Activated T-cell treated with anti-CD3 and anti-CD28 coated beads, Interleukin-2, amount 50 U/mL, for 72 hours (primary cell): Measurements from ENCODE around the gene PDXK. TPM values are rescaled to one million over a fixed set of nuclear protein-coding genes. Genes with fewer than 3 reads are reported as not detected.
"Not testable (repeated sequence)": the region's sequence is repeated elsewhere in the genome, so short reads cannot be mapped to it uniquely, and the experiment has no call there.

Source experiments
- ATAC-seq, 2 donors: fragments of 150-1000 bp; cut with Tn5 transposase; replicated peaks in 1 of 2; 2 replicates each; pipeline ENCODE4 v1.10.0; 2021; ENCODE audit warnings: moderate library complexity in 2 of 2, mild to moderate bottlenecking in 1 of 2
- DNase-seq, 2 donors: peaks; one replicate each; pipeline ENCODE4 v3.0.0; 2021 to 2022; ENCODE audit warnings: mixed read lengths in 1 of 2
- H3K27ac Mint-ChIP-seq: one replicate; pipeline ENCODE4 v1.8.0; 2022; ENCODE audit warnings: mild to moderate bottlenecking, moderate library complexity, mixed read lengths
- H3K27me3 Mint-ChIP-seq: one replicate; pipeline ENCODE4 v1.8.0; 2022; ENCODE audit warnings: low read depth, mixed read lengths
- H3K36me3 Mint-ChIP-seq, 2 donors: one replicate each; pipeline ENCODE4 v1.8.0; 2022; ENCODE audit warnings: mixed read lengths in 2 of 2, mild to moderate bottlenecking in 1 of 2; ENCODE audit not compliant: insufficient read depth in 2 of 2
- H3K4me1 Mint-ChIP-seq: one replicate; pipeline ENCODE4 v1.8.0; 2022; ENCODE audit warnings: low read depth, mixed read lengths
- H3K4me3 Mint-ChIP-seq, 2 donors: one replicate each; pipeline ENCODE4 v1.8.0; 2022; ENCODE audit warnings: mild to moderate bottlenecking in 2 of 2, mixed read lengths in 2 of 2, moderate library complexity in 2 of 2
- H3K9me3 Mint-ChIP-seq, 2 donors: one replicate each; pipeline ENCODE4 v1.8.0; 2022; ENCODE audit warnings: mixed read lengths in 2 of 2
- total RNA-seq, 2 donors: library from RNA; stranded (reverse); gene quantifications; one replicate each; pipeline ENCODE4 v1.2.3, GENCODE V29; 2022

Gene PDXK
- total RNA-seq, 2 donors from 2014 or later = 87.9 to 99.5 TPM

DNA sequence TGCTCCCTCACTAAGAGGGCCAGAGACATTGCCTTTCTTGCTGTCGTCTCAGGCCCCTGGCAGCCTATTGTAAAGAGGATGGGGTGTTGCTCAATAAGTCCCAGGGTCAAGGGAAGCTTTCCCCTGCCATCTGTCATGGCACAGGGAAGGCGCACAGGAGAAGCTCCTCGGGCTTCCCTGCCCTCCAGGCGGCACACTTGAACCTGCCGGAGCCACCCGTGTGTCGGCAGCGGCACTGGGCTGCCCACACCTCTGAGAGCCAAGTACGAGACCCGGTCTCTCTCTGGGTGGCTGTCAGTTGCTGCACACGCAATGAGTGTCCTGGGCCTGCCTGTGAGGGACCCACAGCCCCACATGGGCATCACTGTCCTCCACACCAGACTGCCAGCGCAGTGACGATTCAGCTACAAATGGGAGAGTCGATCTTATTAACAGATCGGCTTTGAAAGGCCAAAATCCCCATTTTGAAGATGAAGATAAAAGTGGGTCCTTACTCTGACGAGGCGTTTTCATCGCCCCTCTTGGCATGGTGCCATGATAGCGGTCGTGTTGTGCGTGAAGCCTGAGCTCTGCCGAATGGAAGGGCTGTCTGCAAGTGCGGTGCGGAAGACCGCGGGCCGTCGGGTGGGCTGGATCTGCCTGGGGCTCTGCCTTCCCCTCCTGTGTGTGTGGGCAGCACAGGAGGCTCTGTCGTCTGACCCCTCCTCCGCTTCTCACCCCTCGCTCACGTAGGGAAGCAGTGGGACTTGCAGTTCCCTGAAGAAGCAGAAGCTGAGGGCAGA is 29.2 kb upstream of the PDXK start:
- Mint-ChIP-seq H3K9me3 (no peaks in the 10 kb centered on the region), H3K27ac (no peak overlapping the region), H3K4me3 (no peak overlapping the region), H3K4me1 (no peaks in the 10 kb centered on the region), H3K36me3 (peaks cover 13 to 29% of the 10 kb centered on the region in 2 donors), H3K27me3 (no peaks in the 10 kb centered on the region)
- no peak for DNase-seq
- no peak for ATAC-seq

DNA sequence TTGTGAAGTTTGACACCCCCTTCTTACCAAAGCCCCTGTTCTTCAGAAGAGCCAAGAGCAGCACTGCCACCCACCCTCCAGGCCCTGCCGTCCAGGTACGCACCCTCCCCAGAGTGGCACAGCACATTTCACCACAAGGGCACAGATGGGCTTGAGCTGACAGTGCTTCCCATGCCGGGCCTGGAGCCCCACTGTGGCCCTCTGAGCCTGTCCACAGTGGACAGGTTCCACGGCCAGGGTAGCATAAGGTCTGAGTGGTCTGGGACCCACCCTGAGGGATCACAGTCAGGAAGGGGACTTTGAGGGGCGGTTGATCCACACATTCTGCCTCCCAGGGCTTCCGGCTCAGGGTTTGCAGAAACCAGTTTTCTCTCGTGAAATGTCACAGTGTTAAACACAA is 28.6 kb upstream of the PDXK start:
- no peaks in the 10 kb centered on the region for H3K27me3 Mint-ChIP-seq
- ATAC-seq = no peak
- no peaks in the 10 kb centered on the region for H3K4me1 Mint-ChIP-seq
- H3K36me3 Mint-ChIP-seq = peaks cover 13 to 32% of the 10 kb centered on the region in 2 donors
- no peak for DNase-seq
- H3K27ac Mint-ChIP-seq = no peak overlapping the region
- no peaks in the 10 kb centered on the region for H3K9me3 Mint-ChIP-seq
- H3K4me3 Mint-ChIP-seq = no peak overlapping the region

DNA sequence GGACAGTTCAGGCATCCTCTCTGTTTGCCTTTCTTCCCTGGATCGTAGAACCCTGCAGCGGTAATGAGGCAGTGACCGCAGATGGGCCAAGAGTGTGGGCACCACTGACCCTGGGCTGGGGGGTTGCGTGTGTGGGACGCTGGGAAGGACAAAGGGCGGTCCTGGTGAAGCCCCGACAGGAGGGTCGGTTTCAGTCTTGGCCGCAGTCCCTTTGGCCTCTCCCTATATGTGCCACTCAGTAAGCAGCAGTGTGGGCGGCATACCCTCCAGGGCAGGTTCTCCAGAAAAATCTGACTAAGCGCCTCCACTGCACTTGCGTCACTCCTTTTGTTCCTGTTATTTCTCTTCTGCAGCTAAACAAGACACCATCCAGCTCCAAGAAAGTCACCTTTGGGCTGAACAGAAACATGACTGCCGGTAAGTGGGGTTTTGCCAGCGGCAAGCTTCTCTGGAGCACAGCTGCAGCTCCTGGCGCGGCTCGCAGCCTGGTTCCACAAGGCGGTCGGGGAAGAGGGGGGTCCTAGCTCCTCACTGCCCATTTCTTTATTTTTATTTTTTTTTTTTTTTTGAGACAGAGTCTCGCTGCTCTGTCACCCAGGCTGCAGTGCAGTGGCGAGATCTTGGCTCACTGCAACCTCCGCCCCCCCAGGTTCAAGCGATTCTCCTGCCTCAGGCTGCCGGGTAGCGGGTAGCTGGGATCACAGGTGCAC is 27.7 kb upstream of the PDXK start:
- H3K27me3 Mint-ChIP-seq = no peaks in the 10 kb centered on the region
- H3K4me1 Mint-ChIP-seq = no peaks in the 10 kb centered on the region
- no peak for ATAC-seq
- no peak overlapping the region for H3K27ac Mint-ChIP-seq
- no peaks in the 10 kb centered on the region for H3K9me3 Mint-ChIP-seq
- H3K4me3 Mint-ChIP-seq = no peak overlapping the region
- peaks cover 13 to 37% of the 10 kb centered on the region in 2 donors for H3K36me3 Mint-ChIP-seq
- DNase-seq = no peak

DNA sequence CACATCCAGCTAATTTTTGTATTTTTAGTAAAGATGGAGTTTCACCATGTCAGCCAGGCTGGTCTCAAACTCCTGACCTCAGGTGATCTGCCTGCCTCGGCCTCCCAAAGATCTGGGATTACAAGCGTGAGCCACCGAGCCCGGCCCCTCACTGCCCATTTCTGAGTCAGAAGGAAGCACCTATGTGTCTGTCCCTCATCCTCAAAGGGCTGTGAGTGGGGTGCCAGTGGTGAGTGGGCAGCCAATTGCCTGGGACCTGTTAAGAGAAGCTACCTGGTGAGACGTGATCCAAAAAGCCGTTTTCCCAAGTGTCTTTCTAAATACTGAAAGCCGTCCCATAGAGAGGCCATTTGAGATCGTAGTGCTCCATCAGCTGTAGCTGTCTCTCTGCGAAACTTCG is 27.1 kb upstream of the PDXK start:
- peaks cover 10 to 35% of the 10 kb centered on the region in 2 donors for H3K36me3 Mint-ChIP-seq
- no peaks in the 10 kb centered on the region for H3K27me3 Mint-ChIP-seq
- no peak overlapping the region for H3K27ac Mint-ChIP-seq
- DNase-seq = no peak
- no peak overlapping the region for H3K4me3 Mint-ChIP-seq
- peaks cover under 1% of the 10 kb centered on the region for H3K4me1 Mint-ChIP-seq
- no peak for ATAC-seq
- no peaks in the 10 kb centered on the region for H3K9me3 Mint-ChIP-seq

GRCh38 chr21:43692949-43693348 is 26.0 kb upstream of the PDXK start:
- H3K4me3 Mint-ChIP-seq = no peak overlapping the region
- no peaks in the 10 kb centered on the region for H3K9me3 Mint-ChIP-seq
- H3K4me1 Mint-ChIP-seq = peaks cover 11% of the 10 kb centered on the region
- DNase-seq (no peak), ATAC-seq (no peak)
- H3K27me3 Mint-ChIP-seq = no peaks in the 10 kb centered on the region
- H3K27ac Mint-ChIP-seq = no peak overlapping the region
- peaks cover 7 to 26% of the 10 kb centered on the region in 2 donors for H3K36me3 Mint-ChIP-seq

GRCh38 chr21:43693981-43694380 is 24.9 kb upstream of the PDXK start:
- H3K4me1 Mint-ChIP-seq = peaks cover 11% of the 10 kb centered on the region
- DNase-seq (no peak), ATAC-seq (no peak)
- H3K27me3 Mint-ChIP-seq = no peaks in the 10 kb centered on the region
- H3K36me3 Mint-ChIP-seq = peaks cover 7 to 25% of the 10 kb centered on the region in 2 donors
- H3K9me3 Mint-ChIP-seq = no peaks in the 10 kb centered on the region
- no peak overlapping the region for H3K4me3 Mint-ChIP-seq
- H3K27ac Mint-ChIP-seq = peak overlapping the region; percentile 10

GRCh38 chr21:43694437-43695079 is 24.4 kb upstream of the PDXK start:
- H3K36me3 Mint-ChIP-seq = peaks cover 7 to 25% of the 10 kb centered on the region in 2 donors
- ATAC-seq = no peak
- H3K4me1 Mint-ChIP-seq = peaks cover 11% of the 10 kb centered on the region
- DNase-seq = no peak
- H3K27ac Mint-ChIP-seq = no peak overlapping the region
- H3K27me3 Mint-ChIP-seq = no peaks in the 10 kb centered on the region
- H3K4me3 Mint-ChIP-seq = no peak overlapping the region
- no peaks in the 10 kb centered on the region for H3K9me3 Mint-ChIP-seq

DNA sequence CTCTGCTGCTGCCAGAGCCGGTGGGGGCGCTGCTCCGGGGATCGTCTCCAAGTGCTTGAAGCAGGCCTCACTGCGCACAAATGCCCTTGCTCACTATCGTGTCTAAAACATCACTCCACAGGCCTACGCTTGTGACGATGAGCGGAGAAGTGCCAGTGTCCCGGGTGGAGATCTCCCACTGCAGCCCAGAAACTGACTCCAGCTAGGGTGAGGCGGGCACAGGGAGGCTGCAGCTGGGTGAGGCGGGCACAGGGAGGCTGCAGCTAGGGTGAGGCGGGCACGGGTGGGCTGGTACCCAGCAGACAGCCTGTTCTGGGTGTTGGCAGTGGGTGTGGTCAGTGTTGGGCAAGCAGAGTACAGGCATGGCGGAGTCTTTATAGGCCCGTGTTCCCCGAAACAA is 22.7 kb upstream of the PDXK start:
- no peaks in the 10 kb centered on the region for H3K27me3 Mint-ChIP-seq
- H3K4me3 Mint-ChIP-seq = no peak overlapping the region
- no peak for ATAC-seq
- no peak overlapping the region for H3K27ac Mint-ChIP-seq
- H3K9me3 Mint-ChIP-seq = no peaks in the 10 kb centered on the region
- peaks cover 15% of the 10 kb centered on the region for H3K4me1 Mint-ChIP-seq
- H3K36me3 Mint-ChIP-seq = peaks cover 4 to 22% of the 10 kb centered on the region in 2 donors
- DNase-seq = no peak

DNA sequence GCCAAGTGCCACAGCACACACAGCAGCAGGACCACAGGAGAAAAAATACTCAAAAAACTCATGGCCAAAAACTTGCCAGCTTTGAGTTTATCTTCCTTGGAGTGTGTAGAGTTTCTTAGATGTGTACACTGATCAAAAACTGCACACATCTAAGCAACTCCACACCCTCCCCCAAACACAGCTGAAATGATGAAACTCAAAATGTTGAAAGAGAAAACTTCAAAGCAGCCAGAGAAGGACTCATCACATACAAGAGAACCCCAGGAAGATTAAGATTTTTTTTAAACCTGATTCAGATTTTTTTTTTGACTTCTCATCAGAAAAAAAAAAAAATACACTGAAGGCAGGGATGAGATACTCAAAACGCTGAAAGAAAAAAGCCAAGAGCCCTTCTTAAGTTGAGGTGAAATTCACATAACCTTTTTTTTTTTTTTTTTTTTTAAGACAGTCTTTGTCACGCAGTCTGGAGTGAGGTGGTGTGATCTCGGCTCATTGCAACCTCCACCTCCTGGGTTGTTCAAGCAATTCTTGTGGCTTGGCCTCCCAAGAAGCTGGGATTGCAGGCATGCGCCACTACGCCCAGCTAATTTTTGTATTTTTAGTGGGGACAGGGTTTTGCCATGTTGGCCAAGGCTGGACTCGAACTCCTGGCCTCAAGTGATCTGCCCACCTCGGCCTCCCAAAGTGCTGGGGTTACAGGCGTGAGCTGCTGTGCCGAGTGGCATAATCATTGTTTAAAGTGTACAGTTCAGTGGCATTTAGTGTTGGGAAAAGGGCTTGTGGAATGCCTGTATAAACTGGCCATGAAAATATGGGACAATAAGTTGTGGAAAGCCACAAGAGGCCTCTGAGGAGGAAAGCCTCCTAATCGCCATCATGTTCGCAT is 20.9 kb upstream of the PDXK start:
- ATAC-seq = peak; percentile 71 to 76
- Mint-ChIP-seq H3K27ac (no peak overlapping the region), H3K27me3 (no peaks in the 10 kb centered on the region), H3K9me3 (no peaks in the 10 kb centered on the region), H3K4me3 (no peak overlapping the region), H3K4me1 (peaks cover 20% of the 10 kb centered on the region), H3K36me3 (peaks cover 2 to 18% of the 10 kb centered on the region in 2 donors)
- no peak for DNase-seq

DNA sequence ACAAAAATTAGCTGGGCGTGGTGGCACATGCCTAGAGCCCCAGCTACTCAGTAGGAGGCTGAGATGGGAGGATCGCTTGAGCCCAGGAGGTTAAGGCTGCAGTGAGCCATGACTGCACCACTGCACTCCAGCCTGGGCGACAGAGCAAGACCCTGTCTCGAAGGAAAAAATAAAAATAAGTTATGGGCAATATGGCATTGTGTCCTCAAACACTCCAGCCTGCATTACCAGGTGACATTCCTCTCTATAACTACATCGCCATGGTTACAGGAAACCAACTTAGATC is 19.5 kb upstream of the PDXK start:
- peaks cover 0 to 17% of the 10 kb centered on the region in 2 donors for H3K36me3 Mint-ChIP-seq
- not testable (repeated sequence) for ATAC-seq, H3K27ac Mint-ChIP-seq, H3K4me3 Mint-ChIP-seq, H3K9me3 Mint-ChIP-seq, H3K27me3 Mint-ChIP-seq, DNase-seq
- H3K4me1 Mint-ChIP-seq = peaks cover 25% of the 10 kb centered on the region

DNA sequence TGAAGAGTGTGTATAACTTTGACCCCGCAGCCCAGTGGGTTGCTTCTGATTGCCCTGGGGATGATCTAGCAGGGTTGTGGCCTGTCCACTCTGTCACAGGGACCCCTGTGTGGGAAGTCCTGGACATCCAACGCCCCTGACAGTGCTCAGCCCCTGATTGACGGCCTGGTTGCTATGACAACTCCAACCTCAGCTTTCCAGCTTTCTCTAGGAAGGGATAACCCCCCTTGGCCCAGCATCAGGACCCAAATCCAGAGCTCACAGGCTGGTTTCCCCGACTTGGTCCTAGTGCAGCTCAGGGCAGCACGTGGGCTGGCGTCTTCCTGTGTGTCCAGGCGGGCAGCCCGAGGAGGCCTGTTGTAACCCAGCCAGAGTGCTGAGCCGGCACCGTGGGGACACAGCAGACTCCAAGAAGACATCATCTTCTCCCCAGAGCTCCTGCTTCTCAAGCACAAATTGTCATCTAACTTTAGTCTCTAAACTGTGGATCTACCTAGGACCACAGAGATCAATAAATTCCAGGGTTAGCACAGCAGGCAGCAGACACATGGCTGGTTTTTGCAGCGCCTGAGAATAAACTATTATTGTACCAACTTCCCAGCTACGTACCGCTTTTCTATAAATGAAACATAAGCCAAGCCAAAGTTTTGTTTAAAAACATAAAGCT is 18.9 kb upstream of the PDXK start:
- Mint-ChIP-seq H3K4me3 (no peak overlapping the region), H3K27me3 (no peaks in the 10 kb centered on the region)

DNA sequence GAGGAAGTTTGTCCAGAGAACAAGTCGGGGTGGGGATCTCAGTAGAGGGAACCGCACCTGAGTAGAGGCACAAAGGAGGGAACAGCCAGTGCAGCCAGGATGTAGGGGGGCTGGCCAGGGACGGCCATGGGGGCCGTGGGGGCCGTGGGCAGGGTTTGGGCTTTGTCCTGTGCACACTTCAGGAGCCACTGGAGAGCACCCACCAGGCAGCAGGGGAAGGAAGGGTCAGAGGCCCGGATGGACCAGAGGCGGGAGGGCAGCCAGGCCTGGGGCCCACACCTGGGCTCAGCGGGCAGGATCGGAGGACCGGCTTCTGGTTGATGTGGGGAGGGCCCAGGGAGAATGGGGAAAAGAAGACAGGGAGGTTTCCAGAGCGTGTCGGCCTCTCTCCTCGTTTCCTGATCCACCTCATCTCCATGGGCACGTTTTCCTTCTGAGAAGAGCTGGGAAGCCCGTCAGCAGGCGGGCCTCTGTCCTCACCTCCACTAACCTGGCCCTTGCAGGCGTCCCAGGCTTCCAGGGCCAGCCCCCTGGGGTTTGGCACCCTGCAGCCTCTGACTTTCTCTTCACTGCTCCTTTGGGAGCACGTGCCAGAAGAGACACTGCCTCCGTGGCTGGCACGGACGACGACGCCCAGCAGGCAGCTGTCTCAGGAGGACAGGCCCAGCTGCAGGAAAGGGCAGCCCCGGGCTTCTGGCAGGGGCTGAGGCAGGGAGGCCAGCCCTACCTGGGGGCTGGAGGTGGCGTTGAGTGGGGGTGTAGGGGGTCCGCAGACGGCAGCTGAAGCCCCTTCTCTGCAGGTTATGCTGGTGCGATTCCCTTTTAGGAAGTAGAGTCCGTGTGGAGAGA is 16.8 kb upstream of the PDXK start:
- H3K9me3 Mint-ChIP-seq = no peaks in the 10 kb centered on the region
- no peaks in the 10 kb centered on the region for H3K27me3 Mint-ChIP-seq
- no peak for ATAC-seq
- H3K4me1 Mint-ChIP-seq = peaks cover 21% of the 10 kb centered on the region
- no peak overlapping the region for H3K27ac Mint-ChIP-seq
- no peak for DNase-seq
- no peaks in the 10 kb centered on the region for H3K36me3 Mint-ChIP-seq
- H3K4me3 Mint-ChIP-seq = peak overlapping the region in 1 of 2 donors; percentile 25

More for the DNA sequence above, 18.9 kb upstream of the PDXK start:
- Mint-ChIP-seq H3K4me1 (peaks cover 25% of the 10 kb centered on the region), H3K36me3 (peaks cover 0 to 13% of the 10 kb centered on the region in 2 donors), H3K27ac (no peak overlapping the region), H3K9me3 (no peaks in the 10 kb centered on the region)
- no peak for ATAC-seq
- no peak for DNase-seq
